Measurements from ENCODE around the gene MAST2.

MAST2 gene

DNA sequence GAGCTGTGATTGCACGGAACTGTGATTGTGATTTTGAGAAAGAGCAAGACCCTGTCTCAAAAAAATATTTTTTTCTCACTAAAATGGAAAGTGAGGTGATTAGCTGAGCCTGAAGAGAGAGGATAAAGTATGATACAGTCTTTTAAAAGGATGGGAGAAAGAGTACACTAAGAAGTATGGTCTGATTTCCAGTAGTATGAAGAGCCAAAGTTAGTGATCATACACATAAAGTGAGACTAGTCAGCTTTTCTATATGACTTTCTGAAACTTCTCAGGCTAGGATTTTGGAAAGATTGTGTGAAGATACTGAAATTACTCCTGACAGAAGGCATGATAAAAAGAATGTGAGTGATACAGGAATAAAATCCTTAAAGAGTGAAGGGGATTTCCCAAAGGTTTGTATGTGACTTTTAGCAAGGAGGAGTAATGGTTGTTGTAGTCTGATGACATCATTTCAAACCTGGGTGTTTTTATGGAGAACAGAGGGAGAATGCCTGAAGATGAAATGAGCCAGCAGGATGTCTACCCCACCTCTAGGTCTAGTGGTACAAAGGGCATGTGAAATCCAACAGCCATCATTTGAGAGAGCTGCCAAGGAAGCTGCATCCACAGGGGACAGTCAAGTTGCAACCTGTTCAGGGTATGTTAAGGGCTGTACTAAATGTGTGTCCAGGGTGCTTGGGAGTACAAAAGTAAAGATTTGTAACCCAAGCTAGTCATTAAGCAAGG, 171.3 kb downstream of the MAST2 start:
- no peak for DNase-seq (ENCODE audit: insufficient read length, low spot score)
- no peak for FAIRE-seq

DNA sequence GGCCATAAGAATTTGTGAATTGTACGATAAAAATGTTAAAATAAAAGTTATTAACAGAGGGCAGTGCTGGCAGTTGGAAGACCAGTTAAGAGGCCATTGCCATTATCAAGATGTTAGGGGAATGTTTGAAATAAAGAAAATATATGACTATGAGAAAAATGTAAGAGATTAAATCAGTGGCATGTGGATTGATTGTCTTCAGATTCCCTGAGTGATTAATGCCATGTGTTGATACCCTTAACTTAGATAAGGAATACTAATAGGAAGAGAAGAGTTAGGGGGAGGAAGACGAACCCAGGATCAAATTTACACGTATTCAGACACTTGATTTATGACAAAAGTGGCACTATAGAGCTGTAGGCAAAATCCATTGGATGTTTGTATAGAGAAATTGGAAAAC, 173.2 kb downstream of the MAST2 start:
- no peak for DNase-seq (ENCODE audit: insufficient read length, low spot score)
- no peak for FAIRE-seq

DNA sequence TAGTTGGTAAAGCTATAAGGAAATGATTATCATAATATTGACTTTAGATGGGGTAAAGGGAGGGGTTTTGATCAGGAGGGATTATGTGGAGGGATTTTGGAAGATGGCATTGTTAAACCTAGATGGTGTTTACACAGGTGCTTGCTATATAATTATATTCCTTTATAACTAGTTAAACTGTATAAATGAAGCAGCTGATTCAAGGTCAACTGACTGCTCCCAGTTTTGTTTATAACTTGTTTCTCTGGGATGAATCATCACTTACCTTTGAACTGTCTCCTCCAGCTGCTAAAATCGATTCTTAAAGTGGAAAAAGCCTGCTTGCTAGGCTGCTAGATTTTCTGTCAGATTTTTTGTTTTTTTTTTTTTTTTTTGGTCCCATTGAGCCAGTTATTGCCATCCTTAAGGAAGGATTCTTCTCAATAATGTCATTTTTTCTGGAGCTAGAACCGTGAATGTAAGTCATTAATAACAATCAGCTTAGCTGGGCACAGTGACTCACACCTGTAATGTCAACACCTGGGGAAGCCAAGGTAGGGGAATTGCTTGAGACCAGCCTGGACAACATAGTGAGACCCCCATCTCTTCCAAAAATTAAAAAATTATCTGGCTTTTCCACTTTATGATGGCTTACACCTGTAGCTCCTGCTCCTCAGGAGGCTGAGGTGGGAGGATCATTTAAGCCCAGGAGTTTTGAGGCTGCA, 175.8 kb downstream of the MAST2 start:
- FAIRE-seq = no peak

DNA sequence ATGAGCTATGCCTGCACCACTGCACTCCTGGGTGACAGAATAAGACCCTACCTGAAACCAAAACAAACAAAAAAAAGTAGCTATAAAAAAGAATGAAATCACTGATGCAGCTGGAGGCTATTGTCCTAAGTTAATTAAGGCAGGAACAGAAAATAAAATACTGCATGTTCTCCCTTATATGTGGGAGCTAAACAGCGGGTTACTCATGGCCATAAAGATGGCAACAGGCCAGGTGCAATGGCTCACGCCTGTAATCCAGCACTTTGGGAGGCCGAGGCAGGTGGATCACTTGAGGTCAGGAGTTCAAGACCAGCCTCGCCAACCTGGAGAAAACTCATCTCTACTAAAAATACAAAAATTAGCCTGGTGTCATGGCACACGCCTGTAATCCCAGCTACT, 176.4 kb downstream of the MAST2 start:
- DNase-seq (ENCODE audit: insufficient read length, low spot score) (no peak), FAIRE-seq (no peak)

More for the DNA sequence above, 175.8 kb downstream of the MAST2 start:
- DNase-seq (ENCODE audit: insufficient read length, low spot score) = no peak

DNA sequence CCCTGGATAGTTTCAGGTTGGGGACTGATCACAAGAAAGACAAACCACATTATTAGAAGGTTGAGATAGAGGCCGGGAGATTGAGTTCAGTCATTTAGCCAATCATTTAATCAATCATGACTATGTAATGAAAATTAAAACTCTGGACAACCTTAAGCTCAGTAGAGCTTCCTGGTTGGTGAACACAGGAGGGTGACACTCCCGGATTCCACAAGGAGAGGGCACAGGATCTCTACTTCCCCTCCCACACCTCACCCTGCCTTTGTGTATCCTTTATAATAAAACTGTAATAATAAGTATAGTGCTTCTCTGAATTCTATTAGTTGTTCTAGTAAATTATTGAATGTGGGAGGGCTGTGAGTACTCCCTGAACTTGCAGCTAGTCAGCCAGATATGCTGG, 178.9 kb downstream of the MAST2 start:
- no peak for DNase-seq (ENCODE audit: insufficient read length, low spot score)
- no peak for FAIRE-seq

- no peak for DNase-seq (ENCODE audit: insufficient read length, low spot score)
- no peak for FAIRE-seq
Observed at GRCh38 chr1:45983967-45984366, 180.6 kb downstream of the MAST2 start.

- DNase-seq (ENCODE audit: insufficient read length, low spot score) = no peak
- no peak for FAIRE-seq
Observed at GRCh38 chr1:45987204-45987603, 183.8 kb downstream of the MAST2 start.

- DNase-seq (ENCODE audit: insufficient read length, low spot score) (no peak), FAIRE-seq (peak; percentile 76)
Observed at GRCh38 chr1:45989249-45989648, 185.8 kb downstream of the MAST2 start.

DNA sequence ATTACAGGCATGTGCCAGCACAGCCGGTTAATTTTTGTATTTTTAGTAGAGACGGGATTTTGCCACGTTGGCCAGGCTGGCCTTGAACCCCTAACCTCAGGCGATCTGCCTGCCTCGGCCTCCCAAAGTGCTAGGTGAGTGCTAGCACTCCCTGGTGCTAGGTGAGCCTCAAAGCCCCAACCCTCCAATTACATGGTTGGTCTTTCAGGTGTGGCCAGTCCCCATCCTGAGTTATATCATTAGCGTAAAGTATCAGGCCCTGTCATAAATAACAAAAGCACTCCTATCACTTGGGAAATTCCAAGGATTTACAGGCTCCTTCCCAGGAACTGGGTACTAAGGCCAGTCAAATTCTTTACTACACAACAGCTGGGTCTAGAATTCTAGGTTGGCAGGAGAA, 191.0 kb downstream of the MAST2 start:
- FAIRE-seq (no peak), DNase-seq (ENCODE audit: insufficient read length, low spot score) (no peak)

- no peak for DNase-seq (ENCODE audit: insufficient read length, low spot score)
- FAIRE-seq = no peak
Observed at GRCh38 chr1:45995298-45995697, 191.9 kb downstream of the MAST2 start.

DNA sequence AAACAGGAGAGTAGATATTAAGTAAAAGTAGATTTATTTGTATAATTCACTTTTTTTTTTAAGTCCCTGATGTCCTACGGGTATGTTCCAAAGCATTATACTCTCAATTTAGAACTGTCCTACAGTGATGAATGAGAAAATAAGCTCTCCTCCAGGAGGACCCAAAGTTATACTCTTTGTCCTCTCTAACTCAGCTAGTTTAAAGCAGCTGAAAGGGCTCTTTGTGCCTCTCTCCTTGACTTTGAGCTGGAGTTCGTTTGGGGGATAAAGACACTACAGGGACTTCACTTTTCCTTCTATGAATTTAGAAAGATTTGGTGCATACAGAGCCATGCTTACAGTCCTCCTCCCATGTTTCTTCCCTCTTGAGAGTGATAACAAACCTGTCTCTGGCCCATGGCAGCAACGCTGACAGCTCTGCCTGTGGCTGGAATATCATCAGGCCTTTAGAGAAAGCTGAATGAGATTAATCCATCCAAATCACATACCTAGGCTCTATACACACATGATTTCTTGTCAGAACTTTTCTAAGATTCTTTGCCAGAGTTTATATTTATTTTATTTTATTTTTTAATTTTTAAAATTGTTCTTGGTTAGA, 194.7 kb downstream of the MAST2 start:
- DNase-seq (ENCODE audit: insufficient read length, low spot score) = no peak
- no peak for FAIRE-seq

DNA sequence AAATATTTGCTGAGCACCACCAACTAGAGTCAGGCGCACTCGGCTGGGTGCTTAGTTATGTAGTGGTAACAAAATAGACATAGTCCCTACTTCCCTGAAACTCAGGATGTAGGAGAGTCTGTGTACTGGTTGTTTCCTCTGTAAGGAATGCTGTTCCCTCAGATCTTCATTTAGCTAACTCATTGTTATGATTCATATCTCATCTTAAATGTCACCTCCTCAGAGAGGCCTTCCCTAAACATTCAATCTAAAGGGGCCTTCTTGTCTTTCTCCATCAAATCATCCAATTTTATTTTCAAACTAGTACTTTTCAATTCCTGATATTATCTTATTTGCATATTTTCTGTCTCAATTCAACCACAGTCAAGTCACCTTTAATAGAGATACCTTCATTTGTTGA, 196.1 kb downstream of the MAST2 start:
- FAIRE-seq (no peak), DNase-seq (ENCODE audit: insufficient read length, low spot score) (no peak)

GRCh38 chr1:46001081-46001785, 197.8 kb downstream of the MAST2 start:
- DNase-seq (ENCODE audit: insufficient read length, low spot score) = no peak
- FAIRE-seq = no peak

- FAIRE-seq = no peak
- DNase-seq (ENCODE audit: insufficient read length, low spot score) = no peak
Observed at GRCh38 chr1:46002551-46003150, 199.2 kb downstream of the MAST2 start.

GRCh38 chr1:46003315-46003714, 199.9 kb downstream of the MAST2 start:
- FAIRE-seq = no peak
- DNase-seq (ENCODE audit: insufficient read length, low spot score) = no peak

- FAIRE-seq (no peak), DNase-seq (ENCODE audit: insufficient read length, low spot score) (no peak)
Observed at GRCh38 chr1:46004492-46004891, 201.1 kb downstream of the MAST2 start.

DNA sequence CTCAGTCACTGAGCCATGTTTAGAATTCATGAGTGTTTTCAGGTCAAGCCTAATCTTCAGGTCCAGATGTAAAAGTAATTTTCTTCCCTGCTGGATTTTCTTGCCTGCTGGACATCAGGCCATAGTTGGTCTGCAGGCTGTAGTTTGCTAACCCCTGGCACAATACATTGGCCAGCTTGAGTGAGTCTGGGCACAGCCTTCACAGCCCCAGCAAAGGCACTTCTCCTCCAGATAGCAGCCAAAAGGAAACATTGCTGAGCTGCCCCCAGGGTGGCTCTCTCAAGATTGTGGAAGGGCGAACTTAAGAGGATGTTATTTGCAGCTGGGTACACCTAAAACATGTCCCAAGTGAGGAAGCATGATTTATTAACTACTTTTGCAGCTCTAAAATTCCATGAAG, 202.2 kb downstream of the MAST2 start:
- FAIRE-seq (no peak), DNase-seq (ENCODE audit: insufficient read length, low spot score) (no peak)

DNA sequence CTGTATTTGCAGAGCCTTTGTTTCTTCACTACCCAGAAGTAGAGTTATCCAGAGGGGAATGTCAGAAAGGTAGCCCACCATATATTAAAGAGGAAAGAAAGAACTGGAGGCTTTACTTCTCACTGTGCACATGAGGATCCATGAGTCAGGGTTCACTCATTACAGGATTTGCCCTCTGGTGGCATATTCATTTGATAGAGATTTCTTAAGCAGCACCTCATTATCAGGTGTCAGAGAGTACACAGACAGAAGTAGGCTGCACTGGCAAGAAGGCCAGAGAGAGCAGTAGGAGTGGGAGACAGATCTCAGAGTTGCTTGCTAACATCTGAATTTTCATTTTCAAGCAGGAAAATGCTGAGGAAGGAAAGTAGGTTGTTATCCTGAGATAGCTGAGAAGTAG, 205.2 kb downstream of the MAST2 start:
- DNase-seq (ENCODE audit: insufficient read length, low spot score) (no peak), FAIRE-seq (no peak)

GRCh38 chr1:46010611-46011010, 207.2 kb downstream of the MAST2 start:
- FAIRE-seq = no peak
- no peak for DNase-seq (ENCODE audit: insufficient read length, low spot score)

GRCh38 chr1:46011121-46011695, 207.8 kb downstream of the MAST2 start:
- DNase-seq (ENCODE audit: insufficient read length, low spot score) (no peak), FAIRE-seq (no peak)

GRCh38 chr1:46012236-46012635, 208.8 kb downstream of the MAST2 start:
- FAIRE-seq = no peak
- DNase-seq (ENCODE audit: insufficient read length, low spot score) = no peak
